ENCODE measurements around the gene GLDN. TPM values are rescaled to one million over a fixed set of nuclear protein-coding genes. Genes with fewer than 3 reads are reported as not detected.

The GLDN gene
- total RNA-seq, 1 experiment from 2014 or later: 0.82 TPM

- Histone ChIP-seq H3K9me3 (no peaks in the 10 kb centered on the region), H3K4me3 (ENCODE audit: low read depth, low read length) (no peak overlapping the region), H3K4me1 (no peaks in the 10 kb centered on the region), H3K27me3 (replicated peaks; ENCODE audit: control insufficient read depth, insufficient read depth, low read length) (no peaks in the 10 kb centered on the region), H3K36me3 (ENCODE audit: control insufficient read depth, insufficient read depth, low read length) (no peaks in the 10 kb centered on the region)
- H3K4me1 Mint-ChIP-seq (ENCODE audit: low read depth, unreplicated experiment): no peaks in the 10 kb centered on the region
- POLR2A ChIA-PET: no interaction called here
- DNase-seq: no peak
- no TSS peak for BruUV-seq (replicated peaks)
- TF ChIP-seq, protein P1, sequence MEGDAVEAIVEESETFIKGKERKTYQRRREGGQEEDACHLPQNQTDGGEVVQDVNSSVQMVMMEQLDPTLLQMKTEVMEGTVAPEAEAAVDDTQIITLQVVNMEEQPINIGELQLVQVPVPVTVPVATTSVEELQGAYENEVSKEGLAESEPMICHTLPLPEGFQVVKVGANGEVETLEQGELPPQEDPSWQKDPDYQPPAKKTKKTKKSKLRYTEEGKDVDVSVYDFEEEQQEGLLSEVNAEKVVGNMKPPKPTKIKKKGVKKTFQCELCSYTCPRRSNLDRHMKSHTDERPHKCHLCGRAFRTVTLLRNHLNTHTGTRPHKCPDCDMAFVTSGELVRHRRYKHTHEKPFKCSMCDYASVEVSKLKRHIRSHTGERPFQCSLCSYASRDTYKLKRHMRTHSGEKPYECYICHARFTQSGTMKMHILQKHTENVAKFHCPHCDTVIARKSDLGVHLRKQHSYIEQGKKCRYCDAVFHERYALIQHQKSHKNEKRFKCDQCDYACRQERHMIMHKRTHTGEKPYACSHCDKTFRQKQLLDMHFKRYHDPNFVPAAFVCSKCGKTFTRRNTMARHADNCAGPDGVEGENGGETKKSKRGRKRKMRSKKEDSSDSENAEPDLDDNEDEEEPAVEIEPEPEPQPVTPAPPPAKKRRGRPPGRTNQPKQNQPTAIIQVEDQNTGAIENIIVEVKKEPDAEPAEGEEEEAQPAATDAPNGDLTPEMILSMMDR (IDR thresholded peaks at IDR 0.05; ENCODE audit: insufficient read depth in 1 of 2, low read depth in 1 of 2, low read length in 1 of 2, severe bottlenecking in 1 of 2, unreplicated experiment in 1 of 2): no peak
- CTCF ChIA-PET: no interaction called here
- no peak overlapping the region for H3K27ac Mint-ChIP-seq (ENCODE audit: unreplicated experiment)
- H3K36me3 Mint-ChIP-seq (ENCODE audit: insufficient read depth, unreplicated experiment): peaks cover 5% of the 10 kb centered on the region
- H3K4me3 Mint-ChIP-seq (ENCODE audit: unreplicated experiment): no peak overlapping the region
- intact Hi-C loops (cut with micrococcal nuclease; ENCODE audit: unreplicated experiment): no loop called here
- no peaks in the 10 kb centered on the region for H3K9me3 Mint-ChIP-seq (ENCODE audit: unreplicated experiment)
- peaks cover 5% of the 10 kb centered on the region for H3K27me3 Mint-ChIP-seq (ENCODE audit: insufficient read depth, unreplicated experiment)
These were observed 57.2 kb downstream of the GLDN start for GRCh38 chr15:51398626-51399025.

DNA sequence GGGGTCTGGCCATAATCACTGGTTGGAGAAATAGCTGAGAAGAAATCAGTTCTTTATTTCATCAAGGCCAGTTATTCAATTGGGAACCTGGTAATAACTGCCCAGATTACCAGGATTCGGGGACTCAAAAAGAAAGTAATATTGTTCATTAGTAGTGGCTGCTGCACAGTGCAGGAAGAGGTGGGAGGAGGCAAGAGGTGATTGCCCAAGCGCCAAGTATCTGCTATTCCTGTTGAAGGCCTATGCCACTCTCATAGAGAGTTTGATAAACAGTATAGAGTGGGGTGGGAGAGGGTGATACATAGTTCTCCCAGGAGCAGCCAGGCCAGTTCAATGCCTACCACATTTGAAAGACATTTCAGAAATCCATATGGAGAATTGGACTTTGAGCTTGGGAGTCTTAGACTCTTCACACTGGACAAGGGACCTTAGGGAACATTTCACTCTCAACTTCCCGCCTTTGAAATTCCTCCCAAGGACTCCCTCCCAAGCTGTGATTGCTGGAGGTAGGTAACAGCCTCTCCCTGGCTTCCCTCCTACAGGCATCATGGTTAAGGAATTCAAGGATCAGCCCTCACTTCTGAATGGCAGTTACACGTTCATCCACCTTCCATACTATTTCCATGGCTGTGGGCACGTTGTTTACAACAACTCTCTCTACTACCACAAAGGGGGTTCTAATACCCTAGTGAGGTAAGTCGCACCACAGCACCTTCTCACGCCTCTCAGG lies 59.8 kb downstream of the GLDN start:
- Mint-ChIP-seq H3K9me3 (ENCODE audit: unreplicated experiment) (no peaks in the 10 kb centered on the region), H3K4me1 (ENCODE audit: low read depth, unreplicated experiment) (no peaks in the 10 kb centered on the region), H3K27me3 (ENCODE audit: insufficient read depth, unreplicated experiment) (peaks cover 5% of the 10 kb centered on the region), H3K4me3 (ENCODE audit: unreplicated experiment) (no peak overlapping the region), H3K27ac (ENCODE audit: unreplicated experiment) (no peak overlapping the region), H3K36me3 (ENCODE audit: insufficient read depth, unreplicated experiment) (peaks cover 5% of the 10 kb centered on the region)
- no TSS peak for BruUV-seq (replicated peaks)
- ChIA-PET CTCF (interaction anchor here (0.8 to 1.1 kb wide), 2 partner anchors 208 to 238 kb away, joined by 4 to 6 read pairs; no protein-coding TSS in a partner anchor), POLR2A (interaction anchor here (0.5 kb wide), 1 partner anchor 120 kb away, joined by 4 read pairs; no protein-coding TSS in a partner anchor)
- H3K36me3 ChIP-seq (ENCODE audit: control insufficient read depth, insufficient read depth, low read length): no peaks in the 10 kb centered on the region
- no peak for DNase-seq
- no peak overlapping the region for H3K4me3 ChIP-seq (ENCODE audit: low read depth, low read length)
- TF ChIP-seq, protein P1 (IDR thresholded peaks at IDR 0.05; ENCODE audit: insufficient read depth in 1 of 2, low read depth in 1 of 2, low read length in 1 of 2, severe bottlenecking in 1 of 2, unreplicated experiment in 1 of 2): no peak
- no peaks in the 10 kb centered on the region for H3K27me3 ChIP-seq (replicated peaks; ENCODE audit: control insufficient read depth, insufficient read depth, low read length)
- no peaks in the 10 kb centered on the region for H3K4me1 ChIP-seq
- intact Hi-C loops (cut with micrococcal nuclease; ENCODE audit: unreplicated experiment): no loop called here
- no peaks in the 10 kb centered on the region for H3K9me3 ChIP-seq

DNA sequence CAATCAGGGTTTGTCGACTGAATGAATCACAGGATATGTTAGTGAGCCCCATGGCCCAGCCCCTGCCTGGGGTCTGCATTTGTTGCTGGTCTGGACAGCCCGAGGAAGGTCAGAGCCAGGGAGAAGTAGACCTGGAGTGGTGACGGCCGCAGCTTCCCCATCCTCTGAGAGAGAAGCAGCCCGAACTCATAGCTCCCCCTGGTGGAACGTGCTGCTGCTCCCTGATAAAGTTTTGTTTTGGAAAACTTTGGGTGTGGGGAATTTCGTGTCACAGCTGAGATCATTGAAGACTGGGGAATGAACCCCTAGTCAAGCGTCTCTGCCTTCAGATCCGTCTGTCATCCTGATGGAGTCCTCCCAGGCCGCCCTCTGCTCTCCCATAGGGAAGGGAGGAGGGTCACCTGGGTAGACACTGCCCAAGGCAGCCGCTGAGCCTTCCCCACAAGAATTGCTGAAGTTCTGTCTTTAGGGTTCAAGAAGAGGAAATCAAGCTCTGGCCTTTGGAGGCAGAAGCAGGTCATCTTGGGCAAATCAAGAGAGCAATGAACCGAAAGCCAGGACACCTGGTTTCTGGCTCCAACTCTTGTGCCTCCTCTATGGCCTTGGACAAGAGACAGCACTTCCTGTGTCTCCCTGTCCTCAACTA lies 60.5 kb downstream of the GLDN start:
- peaks cover 5% of the 10 kb centered on the region for H3K27me3 Mint-ChIP-seq (ENCODE audit: insufficient read depth, unreplicated experiment)
- POLR2A ChIA-PET: no interaction called here

More for the DNA sequence above, 60.5 kb downstream of the GLDN start:
- intact Hi-C loops (cut with micrococcal nuclease; ENCODE audit: unreplicated experiment): loop anchor here (1.0 to 2.0 kb wide), 3 partner anchors 19 to 239 kb away; no protein-coding TSS in a partner anchor
- Histone ChIP-seq H3K4me3 (ENCODE audit: low read depth, low read length) (no peak overlapping the region), H3K27me3 (replicated peaks; ENCODE audit: control insufficient read depth, insufficient read depth, low read length) (no peaks in the 10 kb centered on the region), H3K9me3 (no peaks in the 10 kb centered on the region), H3K36me3 (ENCODE audit: control insufficient read depth, insufficient read depth, low read length) (no peaks in the 10 kb centered on the region), H3K4me1 (no peaks in the 10 kb centered on the region)
- BruUV-seq (replicated peaks): no TSS peak
- Mint-ChIP-seq H3K4me3 (ENCODE audit: unreplicated experiment) (no peak overlapping the region), H3K9me3 (ENCODE audit: unreplicated experiment) (no peaks in the 10 kb centered on the region), H3K4me1 (ENCODE audit: low read depth, unreplicated experiment) (no peaks in the 10 kb centered on the region), H3K27ac (ENCODE audit: unreplicated experiment) (no peak overlapping the region), H3K36me3 (ENCODE audit: insufficient read depth, unreplicated experiment) (peaks cover 5% of the 10 kb centered on the region)
- TF ChIP-seq, protein P1 (IDR thresholded peaks at IDR 0.05; ENCODE audit: insufficient read depth in 1 of 2, low read depth in 1 of 2, low read length in 1 of 2, severe bottlenecking in 1 of 2, unreplicated experiment in 1 of 2): peak; percentile 52 to 56
- CTCF ChIA-PET: interaction anchor here (0.8 to 1.1 kb wide), 3 partner anchors 172 to 239 kb away, joined by 3 to 6 read pairs (median 4); no protein-coding TSS in a partner anchor
- peak in 1 of 2 experiments; percentile 46 for DNase-seq
